GM19193 (cell line): ENCODE results near the gene MZB1.
A peak's percentile ranks its signal among the peaks of the same experiment; 100 is the strongest.

Experiments used
- POLR2A ChIP-seq: IDR thresholded peaks from 4 replicates; pipeline ENCODE4 v1.6.1; 2011; ENCODE audit not compliant: insufficient read depth, insufficient read length; ENCODE audit errors: extremely low read depth

MZB1 gene

DNA sequence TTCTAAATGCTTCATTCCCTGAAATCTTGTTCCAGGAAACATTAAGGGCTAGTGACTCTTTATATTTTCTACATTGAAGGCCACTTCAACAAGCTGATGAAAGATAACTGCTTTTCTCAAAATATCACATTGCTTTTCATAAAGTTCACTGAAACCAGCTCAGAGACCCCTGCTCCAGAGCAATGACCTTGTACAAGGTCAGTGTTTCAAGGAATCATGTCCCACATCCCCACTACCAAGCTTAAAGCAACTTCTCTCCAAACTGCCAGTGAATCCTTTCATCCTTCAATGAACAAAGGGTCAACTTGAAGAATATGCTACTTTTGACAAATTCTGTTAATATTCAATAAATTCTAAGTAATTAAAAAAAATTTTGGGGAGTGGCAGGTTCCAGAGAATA is 26.2 kb upstream of the MZB1 start:
- TF ChIP-seq POLR2A: no peak

DNA sequence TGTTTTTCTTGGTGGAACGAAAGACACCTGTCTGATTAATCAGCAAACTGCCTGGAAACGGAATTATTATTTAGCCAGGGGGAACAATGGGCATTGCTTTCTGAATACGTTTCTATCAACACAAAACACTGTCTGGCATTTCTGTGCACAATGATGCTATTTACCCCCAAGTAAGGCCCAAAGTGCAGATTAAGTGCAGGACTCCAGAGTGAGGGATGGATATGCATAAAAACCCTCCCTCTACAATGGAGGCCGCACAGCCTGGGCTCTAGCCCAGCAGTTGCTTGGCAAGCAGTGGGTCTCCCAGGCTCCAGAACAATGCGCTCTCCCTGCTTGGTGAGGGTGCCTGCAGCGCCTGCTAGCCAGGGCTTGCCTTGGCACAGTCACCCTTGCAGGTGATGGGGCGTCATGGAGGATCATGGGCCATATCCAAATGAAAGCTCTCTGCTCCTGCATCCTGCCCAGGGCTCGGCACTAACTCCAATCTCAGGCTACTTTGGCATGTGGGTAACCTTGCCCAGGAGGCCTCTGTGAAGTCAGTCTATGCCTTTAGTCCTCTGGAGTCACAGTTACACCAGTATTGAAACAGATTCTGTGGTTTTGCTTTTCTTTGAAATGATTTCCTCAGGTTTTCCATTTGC is 25.6 kb upstream of the MZB1 start:
- TF ChIP-seq POLR2A: no peak

DNA sequence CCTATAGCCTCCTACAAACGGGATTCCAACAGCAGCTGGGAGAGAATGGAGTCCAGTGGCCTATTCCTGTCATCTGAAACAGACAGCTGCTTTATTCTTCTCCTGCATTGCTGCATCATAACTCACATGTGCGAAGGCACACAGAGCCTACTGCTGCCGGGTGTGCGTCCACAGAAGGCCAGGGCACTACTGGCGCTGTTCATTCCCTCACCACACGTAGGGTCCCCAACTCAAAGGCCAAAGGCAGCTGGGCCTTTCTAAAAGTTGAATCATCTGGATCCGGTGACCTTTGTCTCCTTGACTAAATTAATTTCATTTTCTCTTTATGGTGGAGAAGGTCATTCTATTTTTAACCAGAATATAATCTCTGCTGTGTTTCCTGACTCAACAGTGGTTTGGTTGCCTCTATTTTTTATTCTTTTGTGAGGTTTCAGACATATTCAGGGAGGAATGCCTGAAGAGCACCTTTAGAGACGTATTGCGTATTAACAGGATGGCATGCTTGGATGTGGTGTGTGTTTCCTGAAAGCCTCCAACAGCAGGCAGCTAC is 24.9 kb upstream of the MZB1 start:
- TF ChIP-seq POLR2A: no peak

DNA sequence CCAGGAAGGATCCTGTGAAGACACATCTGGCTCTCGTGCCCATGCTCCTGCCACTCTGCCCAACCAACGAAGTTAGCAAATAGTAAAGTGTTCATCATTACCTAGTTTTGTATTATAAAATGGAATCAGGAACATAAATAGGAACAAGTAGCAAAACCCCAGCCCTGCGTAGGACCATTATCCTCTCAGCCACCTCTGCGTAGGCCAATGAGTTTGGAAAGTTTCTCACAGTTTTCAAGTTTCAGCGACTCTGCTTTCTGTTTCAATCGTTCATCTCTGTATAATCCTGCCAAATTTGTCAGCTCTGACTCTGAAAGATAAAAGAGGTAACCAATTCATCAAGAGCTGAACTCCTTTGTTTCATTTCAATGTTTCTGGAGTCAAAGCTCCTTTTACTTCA is 24.2 kb upstream of the MZB1 start:
- no peak for TF ChIP-seq POLR2A

DNA sequence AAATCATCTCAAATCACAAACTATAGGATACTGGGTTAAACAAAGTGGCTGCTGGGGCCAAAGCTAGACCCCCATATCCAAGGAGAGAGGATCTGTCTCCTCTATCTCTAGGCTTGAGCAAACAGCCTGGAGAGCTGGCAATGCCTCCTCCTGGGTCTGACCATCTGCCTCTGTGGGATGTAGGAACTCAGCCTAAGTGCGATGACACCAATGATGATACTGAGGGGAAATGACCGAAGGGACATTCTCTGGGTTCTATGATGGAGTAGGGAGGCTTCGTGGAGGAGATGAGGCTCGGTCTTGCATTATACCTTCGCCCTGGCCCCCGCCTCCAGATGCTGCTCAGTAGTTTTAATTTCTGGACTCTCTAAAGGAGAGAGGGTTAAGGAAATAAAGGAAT is 23.4 kb upstream of the MZB1 start:
- TF ChIP-seq POLR2A: no peak

DNA sequence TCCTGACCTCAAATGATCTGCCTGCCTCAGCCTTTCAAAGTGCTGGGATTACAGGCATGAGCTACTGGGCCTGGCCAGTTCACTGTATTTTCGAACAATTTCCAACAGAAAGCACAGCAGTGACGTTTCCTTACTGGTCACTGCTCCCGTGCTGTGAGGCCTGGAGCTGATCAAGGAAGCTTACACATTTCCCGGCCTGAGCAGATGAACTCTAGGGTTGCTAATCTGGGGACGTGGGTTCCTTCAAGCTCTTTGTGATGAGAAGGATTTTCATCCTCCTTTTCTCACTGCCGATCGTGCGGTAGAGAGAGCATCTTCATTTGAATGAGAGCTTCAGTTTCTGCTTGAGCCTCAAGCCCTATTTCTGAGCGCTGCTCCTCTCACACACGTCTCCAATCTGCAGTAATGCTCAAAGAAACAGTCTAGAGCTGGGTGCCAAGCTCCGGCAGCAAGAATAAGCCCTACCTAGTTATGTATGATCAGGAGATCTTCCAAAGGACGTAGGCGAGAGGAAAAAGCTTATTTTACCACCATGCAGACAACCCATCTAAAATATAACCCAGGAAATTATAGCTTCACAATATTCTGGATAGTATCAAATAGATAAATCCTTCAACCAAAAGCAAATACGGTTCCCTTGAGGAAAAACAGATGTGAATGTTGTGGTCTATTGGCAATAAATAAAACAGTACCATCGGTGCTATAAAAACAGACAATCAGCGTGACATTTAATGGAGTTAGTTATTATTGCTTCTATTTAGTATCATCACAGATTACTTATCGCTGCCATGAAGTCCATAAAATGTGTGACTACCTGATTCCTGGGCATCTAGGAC is 21.5 kb upstream of the MZB1 start:
- no peak for TF ChIP-seq POLR2A

DNA sequence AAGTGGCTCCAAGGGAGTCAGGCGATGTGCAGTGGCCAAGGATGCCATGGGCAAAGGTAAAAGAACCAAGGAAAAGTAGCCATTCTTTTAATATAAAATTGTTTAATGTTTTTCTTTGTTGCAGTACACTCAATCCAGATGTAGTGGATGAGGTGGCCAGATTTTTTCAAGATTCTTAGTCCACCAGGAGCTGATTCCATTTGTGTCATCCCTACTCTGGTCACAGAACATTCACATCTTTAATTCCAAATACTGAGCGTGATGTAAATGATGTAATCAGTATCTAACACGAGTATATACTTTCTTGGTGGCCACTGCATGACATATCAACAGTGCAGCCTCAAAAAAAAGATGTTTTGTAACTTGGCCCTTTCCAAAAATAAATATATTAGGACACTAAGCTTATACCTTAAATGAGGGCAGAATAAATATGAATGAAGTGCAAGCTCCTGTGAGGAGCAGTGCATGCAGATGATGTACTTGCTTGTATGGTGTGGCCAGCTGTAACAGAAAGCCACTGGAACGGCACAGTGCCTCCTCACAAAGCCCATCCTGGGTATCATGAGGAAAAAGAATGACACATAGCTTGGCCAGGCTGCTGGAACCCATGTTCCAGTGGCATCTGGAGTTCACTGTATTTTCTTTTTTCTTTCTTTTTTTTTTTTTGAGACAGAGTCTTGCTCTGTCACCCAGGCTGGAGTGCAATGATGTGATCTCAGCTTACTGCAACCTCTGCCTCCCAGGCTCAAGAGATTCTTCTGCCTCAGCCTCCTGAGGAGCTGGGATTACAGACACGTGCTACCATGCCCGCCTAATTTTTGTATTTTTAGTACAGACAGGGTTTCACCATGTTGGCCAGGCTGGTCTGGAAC is 20.6 kb upstream of the MZB1 start:
- TF ChIP-seq POLR2A: no peak

DNA sequence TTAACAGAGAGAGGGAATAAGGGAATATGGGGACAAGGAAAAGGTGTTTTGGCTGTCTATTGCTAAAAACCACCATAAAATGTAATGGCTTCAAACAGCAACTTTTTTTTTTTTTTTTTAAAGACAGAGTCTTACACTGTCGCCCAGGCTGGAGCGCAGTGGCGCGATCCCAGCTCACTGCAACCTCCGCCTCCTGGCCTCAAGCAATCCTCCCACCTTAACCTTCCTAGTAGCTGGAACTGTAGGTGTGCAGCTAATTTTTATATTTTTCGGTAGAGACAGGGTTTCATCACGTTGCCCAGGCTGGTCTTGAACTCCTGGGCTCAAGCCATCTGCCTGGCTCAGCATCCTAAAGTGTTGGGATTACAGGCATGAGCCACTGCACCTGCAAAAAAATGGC is 18.5 kb upstream of the MZB1 start:
- TF ChIP-seq POLR2A: no peak

DNA sequence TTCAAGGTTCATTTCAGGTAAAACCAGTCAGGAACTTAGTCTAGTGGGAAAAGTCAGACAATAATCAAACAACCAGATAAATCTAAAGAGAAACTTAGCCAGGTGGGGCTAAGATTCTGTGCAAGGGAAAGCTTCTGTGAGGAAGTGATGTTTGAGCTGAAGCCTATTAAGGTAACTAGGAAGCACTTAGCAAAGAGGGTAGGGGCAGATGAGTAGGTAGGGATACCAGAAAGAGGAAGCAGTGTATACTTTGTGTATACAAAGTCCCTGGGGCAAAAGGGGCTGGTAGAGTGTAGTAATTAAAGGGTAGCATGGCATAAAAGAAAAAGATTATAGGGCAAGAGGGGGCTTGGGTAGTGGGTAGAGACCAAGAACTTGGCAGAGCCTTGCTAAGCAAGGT is 17.8 kb upstream of the MZB1 start:
- no peak for TF ChIP-seq POLR2A

DNA sequence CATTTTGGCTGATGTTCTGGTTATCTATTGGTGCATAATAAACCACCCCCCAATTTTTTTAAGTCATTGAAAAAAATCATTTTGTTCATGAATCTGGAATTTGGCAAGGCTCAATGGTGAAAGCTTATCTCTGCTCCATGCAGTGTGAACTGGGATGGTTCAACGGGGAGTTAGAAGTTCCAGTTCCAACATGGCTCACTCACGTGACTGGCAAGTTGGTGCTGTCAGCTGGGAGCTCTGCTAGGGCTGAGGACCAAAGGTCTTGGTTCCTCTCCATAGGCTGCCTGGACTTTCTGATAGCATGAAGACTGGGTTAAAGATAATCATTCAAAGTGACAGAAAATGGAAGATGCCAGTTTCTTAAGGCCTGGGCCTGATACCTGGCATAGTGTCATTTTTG is 17.2 kb upstream of the MZB1 start:
- no peak for TF ChIP-seq POLR2A

DNA sequence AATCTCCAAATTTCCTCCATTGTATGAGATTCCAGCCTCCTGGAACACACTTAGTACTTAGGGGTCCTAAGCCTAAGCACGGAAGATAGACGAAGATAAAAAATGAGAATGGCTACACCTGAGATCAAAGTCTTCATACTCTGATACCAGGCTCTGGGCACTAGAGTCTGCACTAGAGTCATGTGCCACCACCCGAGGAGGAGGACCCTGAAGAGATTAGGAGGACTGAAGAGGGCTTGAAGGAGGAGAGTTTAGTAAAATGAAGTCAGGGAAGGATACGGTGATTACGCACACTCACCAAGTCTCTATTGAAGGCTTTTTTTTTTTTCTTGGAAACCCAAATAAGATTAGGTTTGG is 14.7 kb upstream of the MZB1 start:
- TF ChIP-seq POLR2A: no peak

DNA sequence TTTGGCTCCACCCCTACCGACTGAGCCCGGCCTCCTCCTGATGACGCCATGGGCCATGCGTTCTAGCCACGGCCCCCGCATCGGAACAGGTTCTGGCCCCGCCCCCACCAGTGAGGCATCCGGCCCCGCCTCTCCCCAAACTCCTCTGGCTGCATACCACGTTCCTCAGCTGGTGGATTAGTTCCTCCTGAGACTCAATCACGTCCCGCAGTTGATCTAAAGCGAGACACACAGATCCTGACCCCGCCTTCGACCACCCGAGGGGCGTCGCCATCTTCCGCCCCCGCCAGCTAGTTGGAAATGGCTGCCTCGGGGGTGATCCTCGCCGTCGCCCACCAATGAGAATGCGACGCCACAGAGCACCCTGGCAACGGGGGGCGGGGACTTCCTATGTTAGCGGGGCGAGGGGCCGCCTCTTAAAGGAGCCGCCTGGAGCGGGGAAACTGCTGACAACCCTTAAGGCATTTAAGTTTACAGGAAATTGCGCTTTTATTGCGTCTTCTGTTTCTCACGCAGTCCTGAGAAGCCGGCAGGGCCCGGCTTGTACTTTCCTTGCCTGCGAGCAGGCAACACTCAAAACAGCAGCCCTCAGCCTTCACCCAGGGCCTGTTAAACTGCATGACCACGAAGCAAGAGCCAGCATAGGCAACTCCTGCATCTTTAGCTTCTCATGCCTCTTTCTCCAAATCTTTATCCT is 14.2 kb upstream of the MZB1 start, which contains the start of gene SPATA24:
Gene SPATA24, minus strand, starts transcription at position 303 of the 697 bp plus-strand sequence. Its CDS starts 29 bp downstream, at position 274.
- TF ChIP-seq POLR2A: peak; percentile 63

DNA sequence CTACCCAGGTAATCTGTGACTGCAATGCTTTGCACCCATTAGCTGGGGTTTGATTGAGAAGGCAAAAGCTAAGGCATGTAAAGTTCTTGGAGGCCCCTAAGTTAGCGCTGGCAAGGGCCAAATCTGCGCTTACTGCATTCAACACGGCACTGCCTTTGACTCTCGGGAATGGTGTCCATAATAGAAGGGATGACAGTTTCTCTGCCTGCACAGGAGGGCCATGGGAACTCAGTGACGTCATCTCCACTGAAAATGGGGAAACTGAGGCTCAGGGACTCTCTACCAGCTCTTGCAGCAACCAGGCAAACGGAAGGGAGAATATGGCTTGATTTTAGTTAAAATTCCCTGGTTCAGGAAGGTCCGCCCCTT is 13.7 kb upstream of the MZB1 start:
- TF ChIP-seq POLR2A: no peak

DNA sequence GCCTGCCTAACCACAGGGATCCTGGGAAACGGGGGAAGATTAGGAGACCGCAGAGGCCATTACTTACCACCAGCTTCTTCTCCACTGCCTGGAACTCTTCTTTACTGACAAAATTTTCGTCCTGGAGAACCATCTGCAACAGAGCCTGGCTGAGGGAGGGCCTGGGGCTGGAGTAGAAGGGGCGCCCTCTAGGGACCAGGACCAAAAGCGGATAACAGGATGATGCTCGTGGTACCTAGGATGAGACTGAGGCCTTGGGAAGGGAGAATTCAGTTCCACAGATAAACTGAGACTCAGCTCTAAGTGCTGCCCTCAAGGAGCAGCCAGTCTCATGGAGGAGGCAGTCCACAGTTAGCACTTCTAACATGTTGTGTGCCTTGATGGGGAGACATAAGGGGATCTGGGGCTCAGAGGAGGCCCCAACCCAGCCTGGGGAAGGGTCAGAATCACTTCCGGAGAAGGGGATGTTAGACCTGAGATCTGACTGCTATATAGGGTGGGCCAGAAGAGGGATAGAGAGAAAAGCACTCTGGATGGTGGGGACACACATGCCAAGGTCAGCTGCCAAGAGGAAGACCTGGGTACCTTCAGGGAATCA is 12.9 kb upstream of the MZB1 start:
- TF ChIP-seq POLR2A: no peak
